HG02973 (cell line): ENCODE measurements around the gene PLXNA4.

Source experiments
- ATAC-seq: cut with Tn5 transposase; IDR thresholded peaks from one replicate; pipeline ENCODE4 v1.9.1; 2021; ENCODE audit warnings: moderate library complexity; ENCODE audit not compliant: unreplicated experiment

The PLXNA4 gene

GRCh38 chr7:132221356-132221755 lies 354.9 kb downstream of the PLXNA4 start:
- no peak for ATAC-seq

GRCh38 chr7:132220060-132220459 lies 356.2 kb downstream of the PLXNA4 start:
- ATAC-seq, result no peak

DNA sequence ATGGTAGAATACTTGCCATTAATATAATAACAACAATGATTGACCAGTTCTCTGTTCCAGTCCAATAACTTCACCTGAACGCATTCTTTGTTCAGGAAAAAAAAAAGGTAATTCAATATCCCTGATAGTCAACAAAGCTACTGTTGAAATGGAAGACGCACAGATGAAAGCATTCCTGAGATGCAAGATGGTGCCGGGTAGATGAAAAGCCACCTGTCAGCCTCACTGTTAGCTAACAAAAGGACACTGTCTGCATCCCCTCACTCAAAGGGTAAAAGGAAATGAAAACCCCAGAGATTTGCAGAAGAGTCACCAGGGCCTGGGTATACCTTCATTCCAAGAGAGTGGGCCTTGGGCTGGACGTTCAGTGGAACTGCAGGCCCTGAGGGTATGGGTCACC lies 357.4 kb downstream of the PLXNA4 start:
- no peak for ATAC-seq

- no peak for ATAC-seq
Observed at GRCh38 chr7:132216847-132217525, 359.3 kb downstream of the PLXNA4 start.

- no peak for ATAC-seq
Observed at GRCh38 chr7:132214452-132214851, 361.8 kb downstream of the PLXNA4 start.

DNA sequence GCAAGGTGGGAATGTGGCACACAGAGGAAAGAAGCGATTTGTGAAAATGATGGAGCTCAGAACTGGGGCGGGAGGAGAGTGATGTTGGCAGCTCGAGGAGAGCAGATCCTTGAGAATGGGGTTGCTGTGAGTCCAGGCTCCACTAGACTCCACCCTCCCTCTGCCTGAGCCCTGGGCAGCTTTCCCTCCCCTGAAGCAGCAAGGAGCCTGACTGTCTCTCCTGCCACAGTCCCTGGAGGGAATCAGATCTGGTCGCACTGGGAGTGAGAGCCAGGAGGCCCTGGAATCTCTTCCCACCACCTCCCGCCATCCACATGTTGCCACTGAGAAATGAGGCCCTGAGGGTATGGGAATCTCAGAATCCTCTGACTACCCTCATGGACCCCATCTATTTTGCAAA lies 362.7 kb downstream of the PLXNA4 start:
- ATAC-seq, result no peak

- no peak for ATAC-seq
Observed at GRCh38 chr7:132211971-132212370, 364.3 kb downstream of the PLXNA4 start.

DNA sequence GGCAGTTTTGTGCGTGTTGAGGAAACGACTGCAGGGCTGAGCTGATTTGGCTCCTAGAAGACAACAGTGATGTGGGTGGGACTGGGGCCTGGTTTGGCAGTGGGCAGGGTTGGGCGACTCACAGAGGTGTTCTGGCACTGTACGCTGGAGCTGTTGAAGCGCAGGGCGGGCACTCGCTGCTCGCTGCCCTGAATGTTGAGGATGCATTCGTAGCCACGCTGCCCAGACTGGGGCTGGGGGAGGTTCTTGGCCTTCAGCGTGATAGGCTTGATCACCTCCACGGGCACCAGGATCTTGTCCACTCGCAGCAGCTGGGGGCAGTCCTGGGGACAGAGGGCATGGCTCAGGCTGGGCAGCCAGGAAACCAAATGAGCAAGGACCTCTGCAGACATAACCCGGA lies 365.4 kb downstream of the PLXNA4 start:
- no peak for ATAC-seq

- ATAC-seq, result no peak
Observed at GRCh38 chr7:132207782-132208181, 368.5 kb downstream of the PLXNA4 start.

GRCh38 chr7:132207211-132207610 lies 369.1 kb downstream of the PLXNA4 start:
- no peak for ATAC-seq

DNA sequence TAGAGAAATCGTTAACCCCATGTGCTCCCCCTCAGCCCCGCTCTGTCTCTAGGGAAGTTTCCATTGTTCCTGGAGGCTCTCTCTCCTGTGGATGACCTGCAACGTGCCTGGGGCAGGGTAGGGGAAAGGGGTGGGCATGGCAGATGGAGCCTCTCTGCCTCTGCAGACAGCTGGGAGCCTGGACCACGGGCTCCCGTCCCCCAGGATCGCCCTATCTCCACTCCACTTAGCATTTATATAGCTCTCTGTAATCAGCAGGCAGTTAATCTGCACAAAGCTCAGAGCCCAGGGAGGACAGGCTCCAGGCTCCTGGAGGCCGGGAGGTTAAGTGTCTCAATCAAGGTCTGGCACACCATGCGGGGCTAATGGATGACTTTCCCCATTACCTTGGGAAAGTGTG lies 369.7 kb downstream of the PLXNA4 start:
- no peak for ATAC-seq

DNA sequence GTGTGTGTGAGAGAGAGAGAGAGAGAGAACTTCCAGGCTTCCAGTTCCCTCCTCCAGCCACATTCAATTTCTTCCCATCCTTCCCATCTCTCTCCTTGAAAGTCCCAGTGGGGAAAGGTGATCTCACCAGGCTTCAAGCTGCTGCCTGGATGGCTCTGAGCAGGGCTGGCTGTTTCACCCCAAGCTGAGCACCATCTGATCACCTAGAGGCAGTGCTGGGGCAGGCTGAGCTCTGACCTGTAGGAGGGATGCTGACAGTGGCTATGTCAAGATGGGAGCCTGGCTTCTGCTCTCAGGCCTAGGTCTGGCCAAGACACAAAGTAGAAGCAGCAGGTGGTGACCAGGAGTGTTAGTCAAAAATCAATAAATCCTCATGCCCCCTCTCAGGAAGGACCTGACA lies 370.8 kb downstream of the PLXNA4 start:
- no peak for ATAC-seq

DNA sequence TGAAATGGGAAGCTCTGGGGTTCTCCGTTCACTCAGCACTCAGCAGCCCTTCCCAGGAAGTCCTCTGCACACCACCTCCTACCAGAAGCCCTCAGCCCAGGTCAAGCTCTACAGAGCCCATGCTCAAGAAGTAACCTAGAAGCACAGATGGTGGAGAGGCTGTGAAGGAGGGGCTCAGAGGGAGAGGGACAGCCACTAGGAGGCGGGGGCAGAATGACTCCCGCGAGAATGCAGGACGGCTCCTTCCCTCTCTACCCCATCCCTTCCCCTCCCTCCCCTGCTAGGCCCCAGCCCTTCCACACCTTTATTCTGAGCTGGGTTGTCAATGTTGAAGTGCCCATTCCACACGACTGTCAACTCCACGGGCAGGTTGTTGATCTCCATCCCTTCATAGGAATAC lies 373.2 kb downstream of the PLXNA4 start:
- ATAC-seq, result no peak

- no peak for ATAC-seq
Observed at GRCh38 chr7:132202541-132202940, 373.7 kb downstream of the PLXNA4 start.

DNA sequence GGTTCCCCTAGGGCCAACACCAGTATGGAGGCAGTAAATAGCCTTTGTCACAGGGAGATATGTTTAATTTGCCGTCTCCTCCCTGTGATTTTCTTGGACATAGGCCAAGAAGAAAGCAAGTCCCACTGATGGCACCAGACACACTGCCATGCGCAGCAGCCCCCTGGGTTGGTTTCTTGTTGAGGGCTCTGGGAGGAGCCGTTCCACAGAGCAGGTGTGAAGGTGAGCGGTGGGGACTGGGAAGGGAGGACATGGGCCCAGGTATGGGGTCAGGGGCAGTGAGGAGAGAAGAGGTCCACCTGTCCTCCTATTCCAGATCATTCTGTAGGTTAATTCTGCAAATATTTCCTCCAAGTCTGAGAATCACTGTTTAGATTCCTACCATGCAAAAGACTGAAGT lies 376.1 kb downstream of the PLXNA4 start:
- ATAC-seq, result no peak

- ATAC-seq, result no peak
Observed at GRCh38 chr7:132199626-132200025, 376.6 kb downstream of the PLXNA4 start.

DNA sequence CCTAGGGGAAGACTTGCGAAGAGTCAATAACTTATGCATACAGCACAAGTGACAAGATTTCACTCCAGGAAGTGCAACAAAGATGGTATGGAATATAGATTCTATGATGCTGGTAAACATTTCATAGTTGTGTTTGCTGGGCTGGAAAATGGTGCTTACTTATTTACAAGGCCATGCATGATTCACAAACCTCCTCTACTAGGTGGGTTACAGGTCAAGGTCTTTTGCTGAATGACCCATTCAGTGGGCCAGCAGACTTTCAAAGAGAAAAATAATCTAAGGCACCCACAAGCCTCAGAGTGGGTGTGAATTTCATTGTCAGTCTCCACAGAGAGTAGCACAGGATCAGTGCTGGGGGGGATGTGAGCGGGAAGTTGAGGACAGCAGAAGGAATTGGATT lies 378.5 kb downstream of the PLXNA4 start:
- no peak for ATAC-seq

DNA sequence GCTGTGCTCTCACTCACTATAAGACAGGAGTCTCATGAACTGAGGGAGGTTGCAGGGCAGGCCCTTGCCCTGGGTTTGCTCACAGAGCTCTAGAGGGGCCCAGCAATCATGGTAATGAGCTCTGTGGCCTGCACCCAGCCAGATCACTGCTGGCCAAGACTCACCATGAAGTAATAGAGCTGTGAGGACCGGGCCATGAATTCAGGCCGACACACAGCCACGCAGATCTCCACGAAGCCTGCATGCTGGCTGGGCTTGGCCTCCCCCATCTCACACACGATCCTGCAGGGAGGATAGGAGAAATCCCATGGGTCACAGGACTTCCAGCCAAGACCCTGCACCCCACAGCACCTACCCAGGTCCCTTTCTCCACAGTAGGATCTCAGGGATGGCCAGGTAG lies 382.4 kb downstream of the PLXNA4 start:
- no peak for ATAC-seq

GRCh38 chr7:132192809-132193208 lies 383.5 kb downstream of the PLXNA4 start:
- ATAC-seq, result no peak

GRCh38 chr7:132191418-132191817 lies 384.9 kb downstream of the PLXNA4 start:
- ATAC-seq, result no peak

DNA sequence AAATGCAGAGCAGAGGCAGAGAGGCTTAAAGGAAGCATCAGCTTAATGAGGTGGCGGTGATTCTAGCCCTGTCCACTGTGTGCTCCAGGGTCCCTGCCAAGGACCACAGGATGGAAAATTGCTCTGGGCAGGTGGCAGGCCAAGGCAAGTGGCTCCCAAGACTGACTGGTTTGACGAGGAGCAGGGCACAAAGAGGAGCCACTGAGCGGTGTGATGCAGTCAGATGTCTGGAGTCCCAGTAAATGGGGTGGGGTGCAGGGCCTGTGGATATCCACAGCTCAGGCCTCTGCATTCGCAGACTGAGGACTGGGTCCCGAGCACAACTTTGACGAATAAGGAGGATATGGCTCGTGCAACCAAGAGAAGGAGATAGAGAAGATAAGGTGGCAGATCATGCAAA lies 385.6 kb downstream of the PLXNA4 start:
- ATAC-seq, result no peak

DNA sequence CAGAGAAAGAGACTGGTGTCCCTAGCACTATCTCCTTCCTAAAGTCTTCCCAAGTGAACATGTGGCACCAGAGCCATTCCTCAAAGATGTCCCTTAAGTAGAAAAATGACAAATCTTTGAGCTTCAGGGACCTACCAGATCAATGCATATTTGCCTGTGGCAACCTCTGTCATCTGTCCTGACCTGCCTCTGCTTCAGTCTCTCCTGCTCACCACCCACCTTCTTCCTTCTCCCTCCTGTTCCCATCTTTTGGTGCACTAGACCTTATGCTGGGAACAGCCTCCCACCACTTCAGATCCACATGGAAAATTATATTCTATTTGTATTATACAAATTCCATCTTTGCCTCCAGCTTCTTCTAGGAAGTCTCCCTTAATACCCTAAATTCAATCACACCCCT lies 386.4 kb downstream of the PLXNA4 start:
- ATAC-seq, result no peak
